ENCODE data around the gene ERVV-1. TPM values are rescaled to one million over a fixed set of nuclear protein-coding genes. Genes with fewer than 3 reads are reported as not detected.

The ERVV-1 gene
- total RNA-seq, 2 donors from 2014 or later, result not detected

GRCh38 chr19:52997975-52998374 lies 15.7 kb upstream of the ERVV-1 start:
- Histone ChIP-seq H3K9me3 (no peaks in the 10 kb centered on the region), H3K27ac (no peak overlapping the region), H3K36me3 (no peaks in the 10 kb centered on the region), H3K27me3 (no peaks in the 10 kb centered on the region), H3K4me3 (no peak overlapping the region), H3K9ac (ENCODE audit: low read depth in 2 of 2, low read length in 2 of 2) (no peak overlapping the region), H3K4me1 (no peaks in the 10 kb centered on the region)
- DNase-seq, result no peak
- TF ChIP-seq, protein P1, sequence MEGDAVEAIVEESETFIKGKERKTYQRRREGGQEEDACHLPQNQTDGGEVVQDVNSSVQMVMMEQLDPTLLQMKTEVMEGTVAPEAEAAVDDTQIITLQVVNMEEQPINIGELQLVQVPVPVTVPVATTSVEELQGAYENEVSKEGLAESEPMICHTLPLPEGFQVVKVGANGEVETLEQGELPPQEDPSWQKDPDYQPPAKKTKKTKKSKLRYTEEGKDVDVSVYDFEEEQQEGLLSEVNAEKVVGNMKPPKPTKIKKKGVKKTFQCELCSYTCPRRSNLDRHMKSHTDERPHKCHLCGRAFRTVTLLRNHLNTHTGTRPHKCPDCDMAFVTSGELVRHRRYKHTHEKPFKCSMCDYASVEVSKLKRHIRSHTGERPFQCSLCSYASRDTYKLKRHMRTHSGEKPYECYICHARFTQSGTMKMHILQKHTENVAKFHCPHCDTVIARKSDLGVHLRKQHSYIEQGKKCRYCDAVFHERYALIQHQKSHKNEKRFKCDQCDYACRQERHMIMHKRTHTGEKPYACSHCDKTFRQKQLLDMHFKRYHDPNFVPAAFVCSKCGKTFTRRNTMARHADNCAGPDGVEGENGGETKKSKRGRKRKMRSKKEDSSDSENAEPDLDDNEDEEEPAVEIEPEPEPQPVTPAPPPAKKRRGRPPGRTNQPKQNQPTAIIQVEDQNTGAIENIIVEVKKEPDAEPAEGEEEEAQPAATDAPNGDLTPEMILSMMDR (IDR thresholded peaks at IDR 0.05), result no peak
- intact Hi-C loops (cut with DNase I), result no loop called here

DNA sequence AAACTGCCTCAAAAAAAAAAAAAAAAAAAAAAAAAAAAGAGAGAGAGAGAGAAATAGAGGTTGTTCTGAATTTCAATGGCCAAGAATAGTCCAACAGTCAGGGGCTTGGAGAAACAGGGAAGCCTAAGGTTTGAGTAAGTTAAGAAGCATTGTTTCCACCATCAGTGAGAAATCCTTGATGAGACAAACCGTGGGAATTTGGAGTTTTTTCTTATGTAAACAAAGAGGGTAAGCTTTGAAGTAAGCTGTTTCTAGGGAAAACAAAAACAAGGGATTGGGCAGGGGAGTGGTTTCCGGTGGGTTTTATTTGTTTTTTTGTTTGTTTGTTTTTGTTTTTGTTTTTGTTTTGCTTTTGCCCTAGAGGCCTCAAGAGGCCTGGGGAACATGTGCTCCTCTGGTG lies 11.2 kb upstream of the ERVV-1 start:
- no peak overlapping the region for H3K9ac ChIP-seq (ENCODE audit: low read depth in 2 of 2, low read length in 2 of 2)

DNA sequence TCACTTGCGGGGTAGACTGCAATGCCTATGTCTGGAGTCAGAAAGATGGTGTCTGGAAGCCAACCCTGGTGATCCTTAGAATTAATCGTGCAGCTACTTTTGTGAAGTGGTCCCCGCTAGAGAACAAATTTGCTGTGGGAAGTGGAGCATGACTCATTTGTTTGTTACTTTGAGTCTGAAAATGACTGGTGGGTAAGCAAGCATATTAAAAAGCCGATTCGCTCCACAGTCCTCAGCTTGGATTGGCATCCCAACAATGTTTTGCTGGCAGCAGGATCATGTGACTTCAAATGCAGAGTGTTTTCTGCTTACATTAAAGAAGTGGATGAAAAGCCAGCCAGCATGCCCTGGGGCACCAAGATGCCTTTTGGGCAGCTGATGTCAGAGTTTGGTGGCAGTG lies 9.5 kb upstream of the ERVV-1 start:
- Histone ChIP-seq H3K27me3 (no peaks in the 10 kb centered on the region), H3K36me3 (no peaks in the 10 kb centered on the region), H3K27ac (no peak overlapping the region), H3K4me1 (no peaks in the 10 kb centered on the region), H3K9ac (ENCODE audit: low read depth in 2 of 2, low read length in 2 of 2) (no peak overlapping the region), H3K4me3 (no peak overlapping the region), H3K9me3 (no peaks in the 10 kb centered on the region)
- intact Hi-C loops (cut with DNase I), result no loop called here
- no peak for DNase-seq
- TF ChIP-seq, protein P1 (IDR thresholded peaks at IDR 0.05), result no peak

More for the DNA sequence above, 11.2 kb upstream of the ERVV-1 start:
- H3K27me3 ChIP-seq, result no peaks in the 10 kb centered on the region
- H3K27ac ChIP-seq, result no peak overlapping the region
- no peak overlapping the region for H3K4me3 ChIP-seq
- H3K36me3 ChIP-seq, result no peaks in the 10 kb centered on the region
- H3K9me3 ChIP-seq, result no peaks in the 10 kb centered on the region
- no peak for DNase-seq
- intact Hi-C loops (cut with DNase I), result no loop called here
- TF ChIP-seq, protein P1 (IDR thresholded peaks at IDR 0.05), result no peak
- H3K4me1 ChIP-seq, result no peaks in the 10 kb centered on the region

DNA sequence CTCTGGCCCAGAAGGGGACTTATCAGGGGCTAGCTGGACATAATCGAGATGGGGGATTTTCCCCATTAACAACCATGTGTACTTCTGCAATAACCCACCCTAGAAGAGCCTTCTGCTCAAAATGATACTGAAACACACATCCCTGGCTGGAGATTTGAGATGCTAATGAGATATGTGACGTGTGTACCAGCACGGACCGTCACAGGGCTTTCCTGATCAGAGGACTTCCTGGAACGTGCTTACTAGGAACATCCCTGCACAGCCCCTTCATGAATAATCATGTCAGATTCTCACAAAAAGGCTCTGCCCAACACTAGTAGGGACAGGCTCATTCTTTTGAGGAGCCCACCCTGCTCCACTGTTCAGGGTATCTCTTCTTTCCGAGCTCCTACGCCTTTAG lies 6.5 kb upstream of the ERVV-1 start:
- intact Hi-C loops (cut with DNase I), result no loop called here
- Histone ChIP-seq H3K4me1 (no peaks in the 10 kb centered on the region), H3K36me3 (no peaks in the 10 kb centered on the region), H3K27me3 (no peaks in the 10 kb centered on the region), H3K9ac (ENCODE audit: low read depth in 2 of 2, low read length in 2 of 2) (no peak overlapping the region), H3K4me3 (no peak overlapping the region), H3K27ac (no peak overlapping the region), H3K9me3 (no peaks in the 10 kb centered on the region)
- DNase-seq, result no peak
- TF ChIP-seq, protein P1 (IDR thresholded peaks at IDR 0.05), result no peak

- Histone ChIP-seq H3K9me3 (no peaks in the 10 kb centered on the region), H3K4me1 (no peaks in the 10 kb centered on the region), H3K27ac (no peak overlapping the region), H3K4me3 (no peak overlapping the region), H3K9ac (ENCODE audit: low read depth in 2 of 2, low read length in 2 of 2) (no peak overlapping the region), H3K27me3 (no peaks in the 10 kb centered on the region), H3K36me3 (no peaks in the 10 kb centered on the region)
- intact Hi-C loops (cut with DNase I), result no loop called here
- TF ChIP-seq, protein P1 (IDR thresholded peaks at IDR 0.05), result no peak
- DNase-seq, result no peak
Observed at GRCh38 chr19:53007606-53008005, 6.1 kb upstream of the ERVV-1 start.
